UCSD-AML1 (cell line): ENCODE data around the gene RAB11FIP4.
A peak's percentile ranks its signal among the peaks of the same experiment; 100 is the strongest.

ENCODE experiments used
- DNase-seq: peaks from one replicate; lab custom pipeline; 2025; ENCODE audit not compliant: unreplicated experiment; lab: John Stamatoyannopoulos, UW

Gene RAB11FIP4

DNA sequence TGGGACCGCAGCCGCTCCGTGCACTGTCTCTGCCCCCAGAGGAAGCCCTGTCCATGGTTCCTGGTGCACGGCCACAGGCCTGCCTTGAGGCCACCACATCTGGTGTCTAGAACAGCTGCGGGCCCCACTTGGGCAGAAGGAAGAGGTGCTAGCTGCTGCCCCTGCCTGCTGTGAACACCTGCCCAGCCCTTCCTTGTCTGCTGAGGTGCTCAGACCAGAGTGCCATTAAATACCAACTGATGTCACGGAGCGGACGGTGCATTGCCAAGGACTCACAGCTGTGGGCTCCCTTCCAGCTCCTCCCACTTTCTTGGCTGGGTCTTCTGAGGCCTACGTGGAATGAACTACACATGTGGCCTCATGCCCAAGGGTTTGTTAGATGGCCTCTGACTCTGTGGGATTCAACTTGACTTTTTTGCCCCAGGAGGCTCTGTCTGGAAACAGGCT is 146.1 kb downstream of the RAB11FIP4 start:
- DNase-seq = no peak

DNA sequence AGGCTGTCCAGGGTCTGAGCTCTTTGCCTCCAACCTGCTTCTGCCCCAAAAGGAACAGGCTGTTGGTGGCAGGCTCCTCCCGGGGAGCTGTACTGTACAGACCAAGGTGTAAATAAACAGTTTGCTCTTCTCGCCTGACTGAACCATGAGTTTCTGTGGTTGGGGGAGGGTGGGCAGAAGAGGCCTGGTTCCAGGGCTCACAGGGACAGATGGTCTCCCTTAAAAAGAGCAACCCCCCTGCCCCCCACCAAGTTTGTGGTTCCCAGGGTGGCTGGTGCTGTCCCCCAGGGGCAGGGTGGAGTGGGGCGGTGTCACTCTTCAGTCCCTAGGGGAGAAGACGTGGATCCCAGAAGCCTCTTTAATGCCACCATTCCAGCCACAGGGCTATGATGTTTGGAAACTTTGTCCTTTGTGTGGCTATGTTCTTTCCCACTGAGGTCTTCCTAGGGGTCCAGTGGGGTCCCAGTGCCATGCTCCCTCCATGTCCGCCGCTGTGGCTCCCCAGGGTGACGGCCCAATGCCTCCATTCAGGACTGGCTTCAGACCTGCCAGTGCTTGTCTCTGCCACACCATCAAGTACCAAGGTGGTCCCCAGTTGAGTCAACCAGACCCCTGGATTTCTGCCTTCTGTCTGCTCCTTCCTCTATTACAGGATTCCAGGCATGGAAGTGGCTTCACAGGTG is 146.7 kb downstream of the RAB11FIP4 start:
- DNase-seq = no peak

DNA sequence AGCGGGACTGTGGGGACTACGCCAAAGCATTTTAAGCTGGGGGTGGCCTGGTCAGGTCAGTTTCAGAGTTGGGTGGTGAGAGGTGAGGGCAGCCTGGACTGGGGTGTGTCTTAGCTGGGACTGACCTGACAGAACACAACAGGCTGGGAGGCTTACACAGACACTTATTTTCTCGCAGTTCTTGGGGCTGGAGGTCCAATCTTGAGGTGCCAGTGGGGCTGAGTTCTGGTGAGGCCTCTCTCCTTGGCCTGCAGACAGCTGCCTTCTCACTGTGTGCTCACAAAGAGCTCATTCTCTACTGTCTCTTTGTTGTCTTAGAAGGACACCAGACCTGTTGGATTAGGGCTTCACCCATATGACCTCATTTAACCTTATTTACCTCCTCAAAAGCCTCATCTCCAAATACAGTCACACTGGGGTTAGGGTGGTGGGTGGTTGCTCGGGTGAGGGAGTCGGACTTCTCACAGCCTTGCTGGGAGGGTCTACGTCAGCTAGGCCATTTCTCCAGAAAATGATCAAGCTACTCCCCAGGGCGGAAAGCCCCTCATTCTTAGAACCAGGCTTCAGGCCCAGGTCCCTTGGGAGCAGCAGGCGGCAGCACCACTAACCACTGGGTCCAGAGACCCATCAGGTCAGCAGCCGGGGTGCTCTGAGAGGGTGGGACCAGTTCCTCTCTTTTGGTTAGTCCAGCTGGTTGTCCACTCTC is 149.3 kb downstream of the RAB11FIP4 start:
- DNase-seq = no peak

DNA sequence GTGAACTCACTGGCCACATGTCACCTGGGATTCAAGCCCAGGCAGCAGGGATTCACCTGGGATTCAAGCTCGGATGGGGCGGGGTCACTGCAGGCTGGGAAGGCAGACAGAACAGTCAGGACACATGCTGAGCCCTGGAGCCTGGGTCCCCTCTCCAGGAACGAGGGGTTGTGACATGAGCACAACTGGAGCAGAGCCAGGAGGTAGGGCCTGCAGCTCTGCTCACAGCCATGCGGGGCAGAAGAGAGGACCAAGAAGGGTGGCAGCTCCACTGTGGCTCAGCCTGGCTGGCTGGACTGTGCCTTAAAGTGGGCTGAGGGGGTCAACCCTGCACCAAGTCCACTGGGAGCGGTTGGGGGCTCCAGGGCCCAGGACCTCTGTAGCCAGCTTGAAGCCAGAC is 150.1 kb downstream of the RAB11FIP4 start:
- peak; percentile 35 for DNase-seq

DNA sequence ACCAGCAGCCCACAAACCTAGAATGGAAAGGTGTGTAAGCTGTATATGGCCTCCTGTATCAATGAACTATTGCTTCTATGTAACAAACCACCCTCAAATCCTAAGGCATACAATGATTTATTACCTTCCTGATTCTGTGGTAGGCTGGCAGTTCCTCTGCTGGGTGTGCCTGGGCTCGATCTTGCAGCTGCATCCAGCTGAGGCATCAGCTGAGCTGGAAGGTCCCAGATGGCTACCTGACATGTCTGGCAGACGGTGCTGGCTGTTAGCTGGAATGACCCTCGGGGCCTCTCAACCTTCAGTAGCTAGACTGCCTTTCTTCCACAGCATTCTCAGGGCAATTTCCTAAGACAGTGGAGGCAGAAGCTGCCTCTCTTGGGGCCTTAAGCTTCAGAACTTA is 152.7 kb downstream of the RAB11FIP4 start:
- peak; percentile 51 for DNase-seq

DNA sequence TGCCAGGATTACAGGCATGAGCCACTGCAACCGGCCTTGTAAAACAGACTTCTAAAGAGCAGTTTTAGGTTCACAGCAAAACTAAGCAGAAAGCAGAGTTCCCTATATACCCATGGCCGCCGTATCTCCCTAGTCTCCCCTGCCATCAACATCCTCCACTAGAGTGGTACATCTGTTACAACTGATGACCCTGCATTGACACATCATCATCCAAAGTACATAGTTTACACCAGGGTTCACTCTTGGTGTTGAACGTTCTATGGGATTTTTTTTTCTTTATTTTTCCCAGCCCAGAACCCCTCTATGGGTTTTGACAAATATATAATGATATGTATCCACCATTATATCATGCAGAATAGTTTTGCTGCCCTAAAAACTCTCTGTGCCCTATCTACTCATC is 155.2 kb downstream of the RAB11FIP4 start:
- no peak for DNase-seq

DNA sequence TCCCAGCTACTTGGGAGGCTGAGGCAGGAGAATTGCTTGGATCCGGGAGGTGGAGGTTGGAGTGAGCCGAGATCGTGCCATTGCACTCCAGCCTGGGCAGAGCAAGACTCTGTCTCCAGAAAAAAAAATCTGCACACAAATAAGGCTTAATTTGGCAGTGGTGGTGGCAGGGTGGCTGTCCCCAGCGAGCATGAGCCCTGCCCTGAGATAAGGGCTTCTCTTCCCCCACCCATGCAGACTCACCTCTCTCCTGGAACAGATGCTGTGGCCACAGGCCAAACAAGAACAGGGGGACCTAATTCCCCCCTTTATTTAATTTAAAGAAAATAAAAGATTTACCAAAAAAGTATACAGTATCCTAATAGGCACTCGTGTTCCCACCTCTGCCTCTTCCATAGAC is 157.2 kb downstream of the RAB11FIP4 start:
- DNase-seq = no peak

DNA sequence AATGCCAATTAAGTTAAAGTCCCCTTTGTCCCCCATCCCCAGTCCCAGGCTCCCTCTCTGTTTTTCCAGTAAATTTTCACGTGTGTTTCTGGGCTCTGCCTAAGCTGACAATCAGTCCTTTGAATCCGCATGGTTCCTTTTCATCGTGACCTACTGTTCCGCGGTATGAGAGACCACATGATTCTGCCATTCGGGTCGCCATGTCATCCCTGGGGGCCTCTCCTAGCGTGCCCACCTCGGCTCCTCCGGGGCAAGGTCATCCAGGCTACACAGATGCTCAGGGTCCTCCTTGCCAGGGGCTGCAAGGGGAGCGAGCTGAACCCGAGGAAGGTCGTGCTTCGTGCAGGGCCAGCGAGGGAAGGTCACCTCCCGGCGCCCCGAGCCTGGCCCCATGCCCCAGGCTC is 157.6 kb downstream of the RAB11FIP4 start:
- DNase-seq = no peak

DNA sequence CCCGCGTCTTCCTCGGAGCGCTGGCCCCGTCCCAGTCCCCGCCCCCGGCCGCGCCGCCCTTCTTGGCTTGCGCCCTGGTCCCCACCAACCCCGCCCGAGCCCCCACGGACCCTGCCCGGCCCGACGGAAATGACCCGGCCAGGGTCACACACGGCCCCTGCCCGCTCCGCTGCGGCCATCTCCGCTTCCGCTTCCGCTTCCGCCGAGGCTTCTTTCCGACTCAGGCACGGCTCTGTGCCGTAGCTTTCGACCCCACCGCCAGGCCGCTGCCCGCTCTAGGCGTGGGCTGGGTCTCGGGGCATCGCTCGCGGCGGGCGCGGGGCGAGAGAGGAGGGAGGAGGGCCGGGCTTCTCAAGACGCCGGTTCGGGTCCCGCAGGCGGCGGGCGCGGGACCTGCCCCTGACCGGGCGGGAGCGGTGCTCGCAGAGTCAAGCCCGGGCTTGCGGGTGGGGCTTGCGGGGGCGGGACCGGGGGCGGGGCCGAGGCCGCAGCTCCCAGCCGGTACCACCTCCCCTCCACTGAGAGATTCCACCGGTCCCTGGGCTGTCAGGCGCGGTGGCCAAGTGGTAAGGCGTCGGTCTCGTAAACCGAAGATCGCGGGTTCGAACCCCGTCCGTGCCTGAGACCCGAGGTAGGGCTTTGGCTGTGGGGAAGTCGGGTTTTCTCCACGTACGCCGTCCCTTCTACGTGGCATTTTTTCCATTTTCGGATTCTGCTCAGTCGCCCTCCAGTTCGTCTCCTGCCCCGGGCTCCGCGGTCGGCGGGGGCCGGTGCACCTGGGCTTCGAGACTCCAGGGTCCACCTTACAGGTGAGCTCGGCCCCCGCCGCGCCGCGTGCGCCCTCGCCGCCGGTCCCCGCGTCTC is 158.3 kb downstream of the RAB11FIP4 start:
- DNase-seq = peak; percentile 97

DNA sequence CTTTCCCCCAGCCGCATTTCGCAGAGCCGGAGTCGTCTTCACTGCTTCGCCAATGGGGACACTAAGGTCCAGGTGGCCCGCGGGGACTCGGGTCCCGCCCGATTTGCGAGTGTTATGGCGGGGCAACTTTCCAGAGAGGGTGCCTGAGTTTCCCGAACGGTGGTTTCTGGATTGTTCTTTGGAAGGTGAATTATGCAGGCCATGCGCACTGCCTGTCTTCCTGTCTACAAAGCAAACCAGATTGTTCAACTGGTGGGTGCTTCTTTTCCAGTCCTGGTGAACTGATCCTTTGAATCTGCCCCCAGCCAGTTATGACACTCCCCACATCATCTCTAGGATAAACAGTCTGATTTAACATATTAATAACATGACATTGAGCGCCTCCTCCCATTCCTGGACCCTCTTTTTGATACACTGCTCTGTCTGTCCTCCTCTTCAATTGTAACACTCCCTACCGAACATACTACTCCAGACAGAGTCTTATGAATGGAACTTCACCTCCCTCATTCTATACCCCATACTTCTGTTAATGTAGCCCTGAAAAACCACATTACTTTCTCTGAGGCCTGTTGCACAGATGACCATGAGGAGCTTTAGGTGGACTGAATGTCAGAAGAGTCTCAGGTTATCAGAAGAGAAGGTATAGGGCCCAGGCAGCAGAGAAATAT is 159.0 kb downstream of the RAB11FIP4 start:
- DNase-seq = no peak

DNA sequence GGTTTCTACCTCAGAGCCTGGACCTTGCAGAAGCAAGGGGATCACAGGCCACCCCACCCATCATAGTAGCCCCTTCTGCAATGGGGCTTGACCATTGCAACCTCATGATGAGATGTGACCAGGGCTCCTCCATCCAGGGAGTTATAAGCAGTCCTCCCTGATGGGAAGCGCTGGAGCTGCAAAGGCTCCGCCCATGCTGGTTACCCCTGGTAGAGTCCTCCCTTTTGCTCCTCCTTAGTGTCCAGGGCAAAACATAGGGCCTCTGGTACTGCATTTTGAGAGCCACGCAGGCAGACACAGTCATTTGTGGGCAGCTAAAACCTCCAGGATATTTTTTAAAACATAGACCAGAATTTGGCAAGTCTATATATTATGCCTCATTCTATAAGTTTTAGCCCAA is 161.1 kb downstream of the RAB11FIP4 start:
- no peak for DNase-seq

DNA sequence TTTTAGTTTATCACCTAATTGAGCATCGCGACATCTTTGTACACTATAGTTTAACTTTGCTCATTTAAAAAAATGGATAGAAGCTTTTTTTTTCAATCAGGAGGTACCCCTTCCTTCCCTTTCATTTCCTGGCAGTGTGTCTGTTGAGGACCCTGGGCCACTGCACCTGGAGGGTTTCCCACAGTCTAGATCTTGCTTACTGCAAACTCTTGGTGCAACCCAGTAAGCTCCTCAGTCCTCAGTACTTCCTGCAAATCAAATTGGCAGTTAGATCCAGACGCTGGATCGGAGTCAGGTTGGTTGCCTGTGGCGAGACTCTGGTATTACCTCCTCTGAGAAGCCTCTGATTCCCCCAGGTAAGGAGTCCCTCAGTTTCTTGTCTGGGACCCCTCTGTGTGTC is 162.0 kb downstream of the RAB11FIP4 start:
- no peak for DNase-seq

DNA sequence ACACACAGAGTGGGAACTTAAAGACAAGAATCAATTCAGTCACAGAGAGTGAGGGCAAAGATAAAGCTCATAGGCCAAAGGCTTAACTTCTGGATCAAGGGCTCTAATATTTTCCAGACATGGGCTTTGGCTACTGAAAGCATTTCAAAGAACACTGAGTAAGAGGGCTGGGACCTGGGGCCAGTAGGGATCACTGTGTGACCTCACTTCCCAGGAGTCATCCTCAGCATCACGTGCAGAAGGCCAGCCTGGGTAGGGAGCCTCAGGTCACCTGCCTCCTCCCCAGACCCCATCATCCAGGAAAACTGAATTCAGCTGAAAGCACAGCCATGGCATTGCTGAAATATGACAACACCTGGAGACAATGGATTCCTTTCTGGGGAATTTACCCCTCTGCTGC is 163.5 kb downstream of the RAB11FIP4 start:
- no peak for DNase-seq

DNA sequence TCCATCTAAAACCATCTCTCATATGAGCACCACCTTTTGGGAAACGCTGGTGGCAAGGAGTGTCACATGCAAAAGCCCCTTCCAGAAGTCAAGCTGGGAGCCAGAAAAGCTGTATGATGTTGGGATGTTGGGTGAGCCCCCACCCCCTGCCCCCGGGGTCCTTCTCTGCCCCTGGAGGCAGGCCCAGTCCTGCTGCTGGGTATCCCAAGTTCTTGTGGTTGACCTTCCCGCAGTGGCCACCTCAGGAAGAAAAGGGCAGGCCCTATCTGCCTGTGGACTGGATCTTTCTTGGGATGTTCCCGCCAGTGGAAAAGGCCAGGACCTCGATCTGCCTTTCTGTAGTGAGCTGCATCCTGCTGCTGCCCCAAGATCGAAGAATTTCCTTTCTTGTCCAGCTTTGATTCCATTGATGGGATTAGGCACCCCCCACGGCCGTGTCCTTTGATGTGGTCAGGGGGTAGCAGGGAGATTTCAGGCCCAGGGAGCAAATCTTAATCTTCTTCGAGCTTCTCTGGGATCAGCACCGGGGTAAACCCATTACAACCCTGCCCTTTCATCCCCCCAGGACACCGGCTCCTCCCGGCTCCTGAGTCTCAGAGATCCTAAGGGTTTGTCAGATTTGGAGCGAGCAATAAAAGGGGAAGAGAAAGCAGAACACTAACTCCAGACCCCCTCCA is 165.6 kb downstream of the RAB11FIP4 start:
- DNase-seq = no peak

DNA sequence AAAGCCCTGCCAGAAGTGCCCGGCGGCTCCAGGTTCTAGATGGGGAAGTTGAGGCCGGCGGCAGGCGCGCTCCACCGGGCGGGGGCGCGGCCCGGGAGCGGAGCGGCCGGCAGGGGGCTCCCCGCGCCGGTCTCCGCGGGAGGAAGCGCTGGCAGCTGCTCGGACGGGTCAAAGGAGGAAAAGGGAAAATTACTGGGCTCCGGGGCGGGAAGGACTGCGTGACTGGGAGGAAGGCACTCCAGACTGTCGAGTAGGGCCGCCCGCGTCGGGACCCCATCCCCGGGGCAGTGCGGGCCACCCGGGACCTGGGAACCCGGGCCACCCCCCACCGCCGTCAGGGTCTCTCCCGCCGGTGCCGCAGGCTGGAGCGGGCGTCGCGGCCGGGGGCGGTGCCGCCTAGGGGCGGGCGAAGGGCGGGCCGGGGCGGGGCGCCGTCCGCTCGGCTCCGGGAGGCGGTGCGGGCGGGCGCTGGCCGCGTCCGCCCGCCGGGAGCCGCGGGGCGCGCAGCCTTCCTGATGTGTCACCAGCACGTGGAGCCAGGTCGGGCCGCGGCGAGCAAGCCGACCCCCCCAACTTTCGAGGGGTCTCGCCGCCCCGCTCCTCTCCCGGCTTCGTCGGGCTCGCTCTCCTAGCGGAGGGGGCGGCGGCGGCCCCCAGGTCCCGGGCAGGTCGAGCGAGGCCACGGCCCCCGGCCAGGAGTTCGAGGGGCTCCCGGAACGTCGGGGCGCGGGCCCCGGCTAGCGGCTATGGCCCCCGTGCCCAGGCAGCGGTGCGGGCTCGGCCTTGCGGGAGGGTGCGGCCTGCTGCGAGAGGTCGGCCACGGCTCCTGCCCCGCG is 167.5 kb downstream of the RAB11FIP4 start:
- DNase-seq = peak; percentile 85

DNA sequence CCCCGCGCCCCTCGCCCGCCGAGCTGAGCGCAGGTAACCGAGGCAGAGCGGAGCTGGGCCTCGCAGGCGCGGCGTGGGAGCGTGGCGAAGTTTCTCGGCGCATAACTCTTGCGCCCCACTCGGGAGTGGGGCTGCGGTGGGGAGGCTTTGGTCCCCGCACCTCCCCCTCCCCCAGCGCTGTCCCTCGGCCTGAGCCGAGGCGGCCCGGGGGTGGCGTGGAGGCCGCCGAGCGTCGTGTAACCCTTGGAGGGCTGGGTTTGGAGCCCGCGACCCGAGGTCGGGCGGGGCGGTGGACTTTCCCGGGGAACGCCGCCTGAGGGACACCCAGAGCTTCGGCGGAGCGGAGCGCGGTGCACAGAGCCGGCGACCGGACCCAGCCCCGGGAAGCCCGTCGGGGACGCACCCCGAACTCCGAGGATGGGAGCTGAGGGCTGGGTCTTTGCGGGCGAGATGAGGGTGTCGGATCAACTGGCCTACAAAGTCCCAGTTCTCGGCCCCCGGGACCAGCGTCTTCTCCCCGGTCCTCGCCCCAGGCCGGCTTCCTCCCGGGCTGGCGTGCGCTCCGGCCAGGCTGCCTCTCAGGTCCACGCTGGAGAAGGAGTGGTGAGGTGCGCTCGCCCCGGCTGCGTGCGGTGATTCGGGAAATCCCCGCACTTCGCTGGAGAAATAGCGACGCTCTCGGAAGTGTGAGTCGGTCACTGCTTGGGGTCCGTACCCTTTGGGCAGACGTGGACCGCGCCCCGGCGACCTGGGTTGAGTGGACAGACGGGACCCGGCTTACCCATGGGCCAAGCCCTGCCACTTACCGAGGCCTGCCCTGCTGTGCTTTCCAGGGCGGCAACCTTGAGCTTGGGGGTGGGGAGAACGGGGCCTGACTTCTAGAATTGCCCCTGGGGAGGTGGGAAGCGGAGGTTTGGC is 168.4 kb downstream of the RAB11FIP4 start:
- no peak for DNase-seq

DNA sequence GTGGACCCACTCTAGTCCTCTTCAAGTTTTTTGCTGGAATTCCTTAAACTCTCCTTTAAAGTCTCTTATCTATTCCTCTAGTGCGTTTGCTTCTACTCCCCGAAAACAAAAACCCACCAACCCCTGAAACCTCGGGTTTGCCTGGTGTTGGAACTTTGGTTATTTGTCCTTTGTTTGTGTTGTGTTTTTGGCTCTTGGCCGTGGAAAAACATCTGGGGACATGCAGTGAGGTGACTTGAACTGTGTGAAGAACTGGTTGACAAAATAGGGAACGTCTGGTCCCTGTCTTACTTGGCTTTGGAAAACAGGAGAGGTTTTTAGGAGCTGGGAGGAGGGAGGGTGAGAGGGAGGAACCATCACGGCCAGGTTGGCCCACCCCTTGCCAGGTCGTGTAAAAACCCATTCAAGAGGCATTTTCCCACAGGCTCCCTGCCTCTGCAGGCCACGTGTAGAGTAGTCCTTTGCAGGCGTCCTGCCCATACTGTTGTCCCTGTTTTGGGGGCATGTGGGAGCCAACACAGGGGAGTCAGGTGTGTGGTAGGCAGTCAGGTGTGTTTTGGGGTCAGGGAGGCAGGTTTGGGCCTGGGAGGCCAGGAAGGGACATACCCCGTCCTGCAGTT is 169.3 kb downstream of the RAB11FIP4 start:
- no peak for DNase-seq
